Mesothelial cell of epicardium (in vitro differentiated cells): ENCODE measurements around the gene FERMT1. TPM values are rescaled to one million over a fixed set of nuclear protein-coding genes. Genes with fewer than 3 reads are reported as not detected.

Experiments
- DNase-seq, 2 experiments: peaks; one replicate each; pipeline ENCODE4 v3.0.0; 2021; ENCODE audit warnings: low spot score in 2 of 2; ENCODE audit not compliant: unreplicated experiment in 2 of 2
- H3K27ac Mint-ChIP-seq: 2 replicates; pipeline ENCODE4 v1.8.0; 2021; ENCODE audit warnings: mixed read lengths
- H3K27me3 Mint-ChIP-seq: 2 replicates; pipeline ENCODE4 v1.8.0; 2021; ENCODE audit warnings: low read depth, mixed read lengths
- H3K36me3 Mint-ChIP-seq: 2 replicates; pipeline ENCODE4 v1.8.0; 2021; ENCODE audit warnings: mixed read lengths
- H3K4me1 Mint-ChIP-seq: 2 replicates; pipeline ENCODE4 v1.8.0; 2021; ENCODE audit warnings: mixed read lengths
- H3K4me3 Mint-ChIP-seq: 2 replicates; pipeline ENCODE4 v1.8.0; 2021; ENCODE audit warnings: mild to moderate bottlenecking, moderate library complexity, mixed read lengths
- H3K9me3 Mint-ChIP-seq: 2 replicates; pipeline ENCODE4 v1.8.0; 2021; ENCODE audit warnings: mixed read lengths
- CTCF ChIP-seq: fragments of 200-600 bp; sonication (generic); IDR thresholded peaks from one replicate; pipeline ENCODE4 v1.5.0; 2021; ENCODE audit warnings: antibody characterized with exemption; ENCODE audit not compliant: unreplicated experiment
- total RNA-seq: library from RNA; stranded (reverse); gene quantifications from 3 replicates; pipeline ENCODE4 v1.2.1, GENCODE V29; 2021

The FERMT1 gene
- total RNA-seq, 1 donor from 2014 or later, result 21.9 TPM

DNA sequence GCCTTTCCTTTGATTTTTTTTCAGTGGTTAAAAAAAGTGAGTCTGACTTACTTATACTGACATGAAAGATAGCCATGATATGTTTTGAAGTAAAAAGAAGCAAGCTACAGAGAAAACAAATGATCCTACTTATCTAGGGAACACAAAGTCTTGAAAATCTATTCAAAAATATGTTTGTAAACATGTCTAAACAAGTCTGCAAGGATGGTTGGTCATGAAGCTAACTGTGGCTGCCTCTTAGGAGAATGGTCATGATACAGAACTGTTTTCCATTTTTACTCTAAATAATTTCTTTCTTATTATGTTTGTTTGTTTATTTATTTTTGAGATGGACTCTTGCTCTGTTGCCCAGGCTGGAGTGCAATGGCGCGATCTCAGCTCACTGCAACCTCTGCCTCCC, 21.5 kb downstream of the FERMT1 start:
- no peak for DNase-seq
- H3K36me3 Mint-ChIP-seq, result peaks cover 44% of the 10 kb centered on the region
- H3K9me3 Mint-ChIP-seq, result no peaks in the 10 kb centered on the region
- peak overlapping the region; percentile 43 for H3K27ac Mint-ChIP-seq
- peaks cover 5% of the 10 kb centered on the region for H3K4me1 Mint-ChIP-seq
- no peaks in the 10 kb centered on the region for H3K27me3 Mint-ChIP-seq
- TF ChIP-seq CTCF, result no peak
- H3K4me3 Mint-ChIP-seq, result no peak overlapping the region

DNA sequence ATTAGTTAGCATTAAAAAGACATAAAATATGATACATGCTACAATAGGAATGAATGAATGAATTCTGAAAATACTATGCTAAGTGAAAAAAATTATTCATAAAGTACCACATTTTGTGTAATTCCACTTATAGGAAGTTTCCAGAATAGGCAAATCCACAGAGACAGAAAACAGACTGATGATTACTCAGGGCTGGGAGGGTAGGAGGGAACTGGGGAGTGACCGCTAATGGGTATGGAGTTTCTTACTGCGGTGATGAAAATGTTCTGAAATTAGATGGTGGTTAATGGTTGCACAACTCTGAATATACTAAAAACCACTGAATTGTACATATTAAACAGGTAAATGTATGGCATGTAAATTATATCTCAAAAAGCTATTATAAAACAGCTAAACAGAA, 22.6 kb downstream of the FERMT1 start:
- no peaks in the 10 kb centered on the region for H3K27me3 Mint-ChIP-seq
- no peaks in the 10 kb centered on the region for H3K9me3 Mint-ChIP-seq
- H3K4me1 Mint-ChIP-seq, result peaks cover 5% of the 10 kb centered on the region
- TF ChIP-seq CTCF, result no peak
- H3K27ac Mint-ChIP-seq, result peak overlapping the region; percentile 26
- H3K36me3 Mint-ChIP-seq, result peaks cover 40% of the 10 kb centered on the region
- no peak for DNase-seq
- H3K4me3 Mint-ChIP-seq, result no peak overlapping the region

- peaks cover 40% of the 10 kb centered on the region for H3K36me3 Mint-ChIP-seq
- H3K4me1 Mint-ChIP-seq, result peaks cover 5% of the 10 kb centered on the region
- DNase-seq, result no peak
- no peak for TF ChIP-seq CTCF
- no peaks in the 10 kb centered on the region for H3K9me3 Mint-ChIP-seq
- H3K27me3 Mint-ChIP-seq, result no peaks in the 10 kb centered on the region
- no peak overlapping the region for H3K27ac Mint-ChIP-seq
- no peak overlapping the region for H3K4me3 Mint-ChIP-seq
Measured at GRCh38 chr20:6099819-6100218, 23.0 kb downstream of the FERMT1 start.

DNA sequence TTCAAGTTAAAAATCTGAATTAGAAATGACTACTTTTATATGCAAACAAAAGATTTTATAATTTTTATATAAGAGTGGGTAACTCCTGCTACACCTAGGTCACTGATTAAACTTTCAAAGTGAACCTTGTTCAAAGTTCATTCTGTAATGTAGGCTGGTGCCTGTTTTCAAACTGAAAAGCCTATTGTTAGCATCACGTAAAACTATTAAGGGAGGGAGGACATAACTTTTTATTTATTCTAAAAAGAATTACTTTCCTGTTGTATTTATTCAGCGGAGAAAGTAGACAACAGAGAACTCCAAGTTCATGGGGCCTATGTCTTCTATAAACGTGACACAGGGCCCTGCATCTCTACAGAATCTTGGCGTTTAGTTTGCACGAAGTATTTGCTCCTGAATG, 27.4 kb downstream of the FERMT1 start:
- Mint-ChIP-seq H3K4me3 (no peak overlapping the region), H3K27me3 (no peaks in the 10 kb centered on the region), H3K36me3 (peaks cover 27% of the 10 kb centered on the region), H3K4me1 (no peaks in the 10 kb centered on the region), H3K27ac (no peak overlapping the region), H3K9me3 (no peaks in the 10 kb centered on the region)
- DNase-seq, result no peak
- no peak for TF ChIP-seq CTCF

DNA sequence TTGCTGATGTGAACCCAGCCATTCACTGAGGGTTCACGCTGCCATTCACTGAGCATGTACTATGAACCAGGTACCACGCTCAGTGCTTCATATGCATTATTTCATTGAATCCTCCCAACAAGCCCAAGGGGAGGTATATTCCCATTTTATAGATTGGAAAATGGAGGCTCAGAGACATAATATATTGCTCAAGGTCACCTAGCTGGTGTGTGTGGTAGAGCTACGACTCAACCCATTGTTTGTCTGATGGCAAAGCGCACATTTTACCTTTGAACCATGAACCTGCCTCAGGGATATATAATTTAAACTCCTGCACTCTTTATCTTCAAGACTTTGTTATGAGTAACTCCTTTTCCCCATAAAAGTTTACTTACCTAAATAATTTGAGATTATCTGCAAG, 28.3 kb downstream of the FERMT1 start:
- Mint-ChIP-seq H3K4me3 (no peak overlapping the region), H3K27me3 (no peaks in the 10 kb centered on the region), H3K27ac (no peak overlapping the region), H3K9me3 (no peaks in the 10 kb centered on the region), H3K4me1 (no peaks in the 10 kb centered on the region), H3K36me3 (peaks cover 27% of the 10 kb centered on the region)
- no peak for TF ChIP-seq CTCF
- DNase-seq, result no peak

DNA sequence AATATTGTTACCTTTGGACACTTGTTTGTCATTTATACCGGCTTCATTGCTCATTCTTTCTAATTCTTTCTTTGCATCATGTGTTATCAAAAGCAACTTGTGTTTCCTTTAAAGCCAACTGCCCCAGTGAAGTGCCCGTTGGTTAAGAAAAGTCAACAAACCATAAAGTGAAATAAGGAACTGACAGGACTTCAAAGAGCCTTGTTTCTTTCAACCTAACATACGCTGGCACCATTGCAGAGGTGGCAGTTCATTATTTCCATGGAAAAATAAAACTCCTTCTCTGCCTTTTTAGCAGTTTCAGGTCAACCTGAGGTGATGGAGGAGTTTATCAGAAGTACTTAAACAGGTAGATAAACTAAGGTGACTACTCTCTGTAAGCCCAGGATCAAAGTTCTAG, 28.8 kb downstream of the FERMT1 start:
- Mint-ChIP-seq H3K27ac (no peak overlapping the region), H3K4me1 (no peaks in the 10 kb centered on the region)
- no peak for TF ChIP-seq CTCF

More for the DNA sequence above, 28.8 kb downstream of the FERMT1 start:
- no peak for DNase-seq
- Mint-ChIP-seq H3K36me3 (peaks cover 29% of the 10 kb centered on the region), H3K4me3 (no peak overlapping the region), H3K9me3 (no peaks in the 10 kb centered on the region), H3K27me3 (no peaks in the 10 kb centered on the region)
